ENCODE measurements around the gene ABCG1. TPM values are rescaled to one million over a fixed set of nuclear protein-coding genes. Genes with fewer than 3 reads are reported as not detected.

Gene ABCG1
- total and polyA plus RNA-seq, 4 donors = 1.6 to 9.7 (median 5.3) TPM

GRCh38 chr21:42239973-42240372, 21.0 kb downstream of the ABCG1 start:
- Histone ChIP-seq H3K36me3 (ENCODE audit: control insufficient read depth in 4 of 4, insufficient read depth in 3 of 4, low read depth in 1 of 4, low read length in 3 of 4) (no peaks in the 10 kb centered on the region), H3K4me3 (ENCODE audit: low read depth in 1 of 3, low read length in 3 of 3) (no peak overlapping the region), H3K27ac (ENCODE audit: low read depth in 1 of 2, low read length in 2 of 2) (no peak overlapping the region), H3K27me3 (ENCODE audit: control insufficient read depth in 4 of 4, insufficient read depth in 4 of 4, low read length in 3 of 4) (no peaks in the 10 kb centered on the region), H3K4me1 (ENCODE audit: control insufficient read depth in 4 of 4, insufficient read depth in 4 of 4, low read length in 3 of 4) (peaks cover 6 to 14% (median 10%) of the 10 kb centered on the region in 4 donors), H3K9ac (ENCODE audit: low read depth in 1 of 2, low read length in 2 of 2) (no peak overlapping the region), H3K9me3 (ENCODE audit: control insufficient read depth in 4 of 4, low read length in 3 of 4) (no peaks in the 10 kb centered on the region)
- DNase-seq (ENCODE audit: low spot score) = no peak
- 88% methylated on average over 8 of the region's 8 CpGs for WGBS
- TF ChIP-seq, protein P1, sequence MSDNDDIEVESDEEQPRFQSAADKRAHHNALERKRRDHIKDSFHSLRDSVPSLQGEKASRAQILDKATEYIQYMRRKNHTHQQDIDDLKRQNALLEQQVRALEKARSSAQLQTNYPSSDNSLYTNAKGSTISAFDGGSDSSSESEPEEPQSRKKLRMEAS (IDR thresholded peaks at IDR 0.05) = no peak
- TF ChIP-seq HNF4A (conservative IDR thresholded peaks at IDR 0.05) (no peak), RAD21 (IDR thresholded peaks at IDR 0.05) (no peak), RXRA (IDR thresholded peaks at IDR 0.05) (no peak), YY1 (IDR thresholded peaks at IDR 0.05) (no peak), FOXA2 (IDR thresholded peaks at IDR 0.05) (no peak), GABPA (IDR thresholded peaks at IDR 0.05 in 1 of 2, conservative IDR thresholded peaks at IDR 0.05 in 1 of 2) (no peak), HNF4G (IDR thresholded peaks at IDR 0.05) (no peak), JUND (IDR thresholded peaks at IDR 0.05) (no peak), ZBTB33 (IDR thresholded peaks at IDR 0.05) (no peak)
- TF ChIP-seq, protein P2, sequence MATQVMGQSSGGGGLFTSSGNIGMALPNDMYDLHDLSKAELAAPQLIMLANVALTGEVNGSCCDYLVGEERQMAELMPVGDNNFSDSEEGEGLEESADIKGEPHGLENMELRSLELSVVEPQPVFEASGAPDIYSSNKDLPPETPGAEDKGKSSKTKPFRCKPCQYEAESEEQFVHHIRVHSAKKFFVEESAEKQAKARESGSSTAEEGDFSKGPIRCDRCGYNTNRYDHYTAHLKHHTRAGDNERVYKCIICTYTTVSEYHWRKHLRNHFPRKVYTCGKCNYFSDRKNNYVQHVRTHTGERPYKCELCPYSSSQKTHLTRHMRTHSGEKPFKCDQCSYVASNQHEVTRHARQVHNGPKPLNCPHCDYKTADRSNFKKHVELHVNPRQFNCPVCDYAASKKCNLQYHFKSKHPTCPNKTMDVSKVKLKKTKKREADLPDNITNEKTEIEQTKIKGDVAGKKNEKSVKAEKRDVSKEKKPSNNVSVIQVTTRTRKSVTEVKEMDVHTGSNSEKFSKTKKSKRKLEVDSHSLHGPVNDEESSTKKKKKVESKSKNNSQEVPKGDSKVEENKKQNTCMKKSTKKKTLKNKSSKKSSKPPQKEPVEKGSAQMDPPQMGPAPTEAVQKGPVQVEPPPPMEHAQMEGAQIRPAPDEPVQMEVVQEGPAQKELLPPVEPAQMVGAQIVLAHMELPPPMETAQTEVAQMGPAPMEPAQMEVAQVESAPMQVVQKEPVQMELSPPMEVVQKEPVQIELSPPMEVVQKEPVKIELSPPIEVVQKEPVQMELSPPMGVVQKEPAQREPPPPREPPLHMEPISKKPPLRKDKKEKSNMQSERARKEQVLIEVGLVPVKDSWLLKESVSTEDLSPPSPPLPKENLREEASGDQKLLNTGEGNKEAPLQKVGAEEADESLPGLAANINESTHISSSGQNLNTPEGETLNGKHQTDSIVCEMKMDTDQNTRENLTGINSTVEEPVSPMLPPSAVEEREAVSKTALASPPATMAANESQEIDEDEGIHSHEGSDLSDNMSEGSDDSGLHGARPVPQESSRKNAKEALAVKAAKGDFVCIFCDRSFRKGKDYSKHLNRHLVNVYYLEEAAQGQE (IDR thresholded peaks at IDR 0.05) = no peak

DNA sequence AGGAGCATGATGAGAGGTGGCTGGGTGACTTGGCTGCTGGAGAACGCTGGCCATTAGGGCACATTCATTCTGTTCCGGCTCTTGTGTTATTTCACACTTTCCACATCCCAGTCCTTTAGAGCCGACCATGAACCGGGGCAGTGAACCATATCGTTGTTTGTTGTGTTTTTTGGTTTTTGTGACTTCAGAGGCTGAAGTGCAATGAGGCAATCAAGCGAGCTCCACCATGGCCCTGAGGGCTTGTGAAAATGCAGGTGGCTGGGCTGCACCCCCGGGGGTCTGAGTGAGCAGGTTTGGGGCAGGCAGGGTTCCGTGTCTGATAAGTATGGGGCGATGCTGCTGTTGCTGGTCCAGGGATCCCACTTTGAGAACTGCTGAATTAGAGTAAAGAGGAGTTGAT, 23.7 kb downstream of the ABCG1 start:
- no peak for DNase-seq (ENCODE audit: low spot score)
- 92% methylated on average over 9 of the region's 9 CpGs for whole genome bisulfite sequencing
- Histone ChIP-seq H3K9ac (ENCODE audit: low read depth in 1 of 2, low read length in 2 of 2) (no peak overlapping the region), H3K27ac (ENCODE audit: low read depth in 1 of 2, low read length in 2 of 2) (no peak overlapping the region), H3K9me3 (ENCODE audit: control insufficient read depth in 4 of 4, low read length in 3 of 4) (no peaks in the 10 kb centered on the region), H3K4me1 (ENCODE audit: control insufficient read depth in 4 of 4, insufficient read depth in 4 of 4, low read length in 3 of 4) (no peaks in the 10 kb centered on the region), H3K27me3 (ENCODE audit: control insufficient read depth in 4 of 4, insufficient read depth in 4 of 4, low read length in 3 of 4) (no peaks in the 10 kb centered on the region), H3K36me3 (ENCODE audit: control insufficient read depth in 4 of 4, insufficient read depth in 3 of 4, low read depth in 1 of 4, low read length in 3 of 4) (no peaks in the 10 kb centered on the region), H3K4me3 (ENCODE audit: low read depth in 1 of 3, low read length in 3 of 3) (no peak overlapping the region)
- TF ChIP-seq RXRA (IDR thresholded peaks at IDR 0.05) (no peak), FOXA1 (IDR thresholded peaks at IDR 0.05) (no peak), FOXA2 (IDR thresholded peaks at IDR 0.05) (no peak), CTCF (IDR thresholded peaks at IDR 0.05; ENCODE audit: low read depth, low read length, missing input control) (no peak), ZBTB33 (IDR thresholded peaks at IDR 0.05) (no peak), HNF4G (IDR thresholded peaks at IDR 0.05) (no peak), EGR1 (IDR thresholded peaks at IDR 0.05; ENCODE audit: low read depth in 2 of 2) (no peak), TAF1 (conservative IDR thresholded peaks at IDR 0.05) (no peak)
- TF ChIP-seq, protein P1 (IDR thresholded peaks at IDR 0.05) = no peak
- TF ChIP-seq, protein P2 (IDR thresholded peaks at IDR 0.05) = no peak
- TF ChIP-seq, protein P3, sequence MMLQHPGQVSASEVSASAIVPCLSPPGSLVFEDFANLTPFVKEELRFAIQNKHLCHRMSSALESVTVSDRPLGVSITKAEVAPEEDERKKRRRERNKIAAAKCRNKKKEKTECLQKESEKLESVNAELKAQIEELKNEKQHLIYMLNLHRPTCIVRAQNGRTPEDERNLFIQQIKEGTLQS (IDR thresholded peaks at IDR 0.05) = no peak

Measured in liver (tissue), 9 donors.